HG02763 (cell line): Measurements from ENCODE around the gene CNPPD1.

Experiments used
- ATAC-seq: cut with Tn5 transposase; IDR thresholded peaks from one replicate; pipeline ENCODE4 v1.9.1; 2021; ENCODE audit warnings: mild to moderate bottlenecking, moderate library complexity; ENCODE audit not compliant: unreplicated experiment

Gene CNPPD1

DNA sequence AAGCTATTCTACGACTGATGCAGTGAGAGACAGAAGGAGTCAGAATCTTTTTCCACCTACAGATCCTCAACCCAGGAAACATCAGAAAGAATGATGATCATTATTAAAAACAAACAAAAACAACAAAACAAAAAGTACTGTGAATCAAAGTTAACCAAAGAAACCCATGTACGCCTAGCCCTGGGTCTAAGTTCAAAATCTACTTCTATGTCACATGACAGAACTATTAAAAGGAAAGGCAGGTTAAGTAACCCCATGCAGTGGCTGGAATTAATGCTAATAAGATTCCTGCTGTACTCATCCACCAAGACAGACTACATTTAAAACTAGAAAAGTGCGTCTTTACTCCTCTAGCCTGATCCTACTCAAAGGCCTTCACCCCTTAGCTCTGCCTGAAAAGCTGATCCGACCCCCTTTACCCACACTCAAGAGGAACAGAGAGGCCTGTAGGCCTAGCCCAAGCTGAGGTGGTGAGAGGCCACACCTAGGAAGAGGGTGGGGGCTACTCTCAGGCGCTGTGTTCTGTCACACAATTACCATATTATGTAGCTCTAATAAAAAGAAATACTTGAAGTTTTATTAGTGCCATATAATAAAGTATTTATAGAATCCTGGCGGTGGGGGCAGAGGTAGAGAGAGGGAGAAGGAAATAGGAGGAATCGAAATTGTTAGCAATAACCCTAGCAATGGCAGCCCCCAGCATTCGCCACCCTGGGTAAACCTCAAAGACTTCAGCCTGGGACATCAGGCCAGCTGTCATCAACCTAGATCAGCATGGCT, 53.2 kb downstream of the CNPPD1 start:
- no peak for ATAC-seq

- ATAC-seq, result no peak
Measured at GRCh38 chr2:219122202-219122980, 54.3 kb downstream of the CNPPD1 start.
